Tibial nerve (tissue), 3 donors: ENCODE data around the gene IGF2BP3.

Source experiments
- POLR2A ChIP-seq, 2 donors: fragments of 450-650 bp; IDR thresholded peaks; one replicate each; pipeline ENCODE4 v1.6.1; 2017; ENCODE audit warnings: antibody characterized with exemption in 2 of 2, mild to moderate bottlenecking in 2 of 2, moderate library complexity in 2 of 2
- TF ChIP-seq, protein P1 (sequence below), 5 experiments: fragments of 200-600 bp in 3 of 5; fragments of 450-650 bp in 2 of 5; sonication (generic) in 3 of 5; IDR thresholded peaks; one replicate each; pipeline ENCODE4 v1.5.1; 2016 to 2019; ENCODE audit warnings: antibody characterized with exemption in 5 of 5, mild to moderate bottlenecking in 3 of 5, moderate library complexity in 2 of 5

DNA sequence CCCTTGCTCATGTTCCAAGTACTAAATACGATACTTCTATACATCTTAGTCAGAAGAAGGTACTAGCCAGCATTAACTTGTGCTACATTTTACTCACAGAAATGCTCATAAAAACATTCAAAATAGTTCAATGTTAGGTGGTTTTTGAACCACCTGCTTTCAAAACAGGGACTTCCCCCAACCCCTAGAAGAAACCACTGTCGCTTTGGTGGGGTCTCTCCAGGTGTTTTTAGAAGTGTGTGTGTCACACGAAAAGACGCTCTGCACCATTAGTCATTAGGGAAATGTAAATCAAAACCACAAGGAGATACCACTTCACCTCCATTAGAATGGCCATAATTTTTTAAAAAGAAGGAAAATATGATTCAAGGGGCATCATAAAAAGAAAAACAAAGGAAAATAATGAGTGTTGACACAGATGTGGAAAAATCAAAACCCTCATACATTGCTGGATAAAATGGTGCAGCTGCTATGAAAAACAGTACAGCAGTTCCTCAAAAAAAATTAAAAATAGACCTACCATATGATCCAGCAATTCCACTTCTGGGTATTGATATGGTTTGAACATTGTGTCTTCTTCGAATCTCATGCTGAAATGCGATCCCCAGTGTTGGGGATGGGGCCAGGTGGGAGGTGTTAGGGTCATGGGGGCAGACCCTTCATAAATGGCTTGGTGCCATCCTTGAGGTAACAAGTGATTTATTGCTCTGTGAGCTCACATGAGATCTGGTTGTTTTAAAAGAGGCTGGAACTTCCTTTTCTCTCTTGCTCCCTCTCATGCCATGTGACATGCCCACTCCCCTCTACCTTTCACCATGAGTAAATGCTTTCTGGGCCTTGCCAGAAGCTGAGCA lies 96.9 kb downstream of the IGF2BP3 start:
- TF ChIP-seq, protein P1, sequence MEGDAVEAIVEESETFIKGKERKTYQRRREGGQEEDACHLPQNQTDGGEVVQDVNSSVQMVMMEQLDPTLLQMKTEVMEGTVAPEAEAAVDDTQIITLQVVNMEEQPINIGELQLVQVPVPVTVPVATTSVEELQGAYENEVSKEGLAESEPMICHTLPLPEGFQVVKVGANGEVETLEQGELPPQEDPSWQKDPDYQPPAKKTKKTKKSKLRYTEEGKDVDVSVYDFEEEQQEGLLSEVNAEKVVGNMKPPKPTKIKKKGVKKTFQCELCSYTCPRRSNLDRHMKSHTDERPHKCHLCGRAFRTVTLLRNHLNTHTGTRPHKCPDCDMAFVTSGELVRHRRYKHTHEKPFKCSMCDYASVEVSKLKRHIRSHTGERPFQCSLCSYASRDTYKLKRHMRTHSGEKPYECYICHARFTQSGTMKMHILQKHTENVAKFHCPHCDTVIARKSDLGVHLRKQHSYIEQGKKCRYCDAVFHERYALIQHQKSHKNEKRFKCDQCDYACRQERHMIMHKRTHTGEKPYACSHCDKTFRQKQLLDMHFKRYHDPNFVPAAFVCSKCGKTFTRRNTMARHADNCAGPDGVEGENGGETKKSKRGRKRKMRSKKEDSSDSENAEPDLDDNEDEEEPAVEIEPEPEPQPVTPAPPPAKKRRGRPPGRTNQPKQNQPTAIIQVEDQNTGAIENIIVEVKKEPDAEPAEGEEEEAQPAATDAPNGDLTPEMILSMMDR (IDR thresholded peaks at IDR 0.05), result no peak
- TF ChIP-seq POLR2A (IDR thresholded peaks at IDR 0.05), result no peak
